ENCODE results near the gene ABCF3. TPM values are rescaled to one million over a fixed set of nuclear protein-coding genes. Genes with fewer than 3 reads are reported as not detected.

ABCF3 gene
- total and polyA plus RNA-seq, 2 of the 13 experiments (the other 11 are each of a cell fraction or from before 2014, with no cell fraction given), result 38.8 to 46.5 TPM

DNA sequence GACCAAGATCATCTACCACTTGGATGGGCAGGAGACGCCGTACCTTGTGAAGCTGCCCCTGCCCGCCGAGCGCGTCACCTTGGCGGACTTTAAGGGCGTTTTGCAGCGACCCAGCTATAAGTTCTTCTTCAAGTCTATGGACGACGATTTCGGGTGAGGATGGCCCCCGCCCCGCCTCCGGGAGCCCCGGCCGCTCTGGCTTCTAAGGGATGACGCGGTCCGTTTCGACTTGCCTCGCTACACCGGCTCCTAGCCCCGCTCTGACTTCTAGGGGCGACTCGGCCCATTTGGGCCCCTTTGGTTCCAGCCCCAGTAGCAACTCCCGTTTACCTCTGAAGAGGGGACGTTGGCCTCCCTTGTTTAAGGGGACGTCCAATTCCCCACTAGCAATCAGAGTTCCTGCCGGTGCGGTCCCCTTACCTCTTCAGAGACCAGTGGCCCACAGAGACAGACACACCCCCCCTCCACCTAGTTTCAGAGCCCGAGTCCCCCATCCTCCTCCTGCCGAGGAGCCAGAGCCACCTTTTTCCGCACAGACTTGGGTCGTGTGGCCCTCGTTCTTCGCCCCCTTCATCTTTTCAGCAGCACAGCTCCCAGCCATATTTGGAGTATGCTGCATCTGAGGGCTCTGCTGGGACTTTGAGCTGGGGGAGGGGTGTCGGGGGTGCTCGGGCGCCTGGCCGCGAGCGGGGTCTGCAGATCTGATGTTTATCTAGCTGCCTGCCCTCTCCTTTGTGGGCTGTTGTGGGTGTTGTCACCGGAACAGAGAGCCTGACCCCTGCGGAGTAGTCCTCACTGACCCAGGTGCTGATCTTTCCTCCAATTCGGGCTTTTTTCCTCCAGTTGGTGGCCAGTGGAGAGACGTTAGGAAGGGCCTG is 30.1 kb upstream of the ABCF3 start (continued):
- peak; percentile 34 for TF ChIP-seq ZEB1 (IDR thresholded peaks at IDR 0.05; ENCODE audit: insufficient replicate concordance, low read depth)
- TF ChIP-seq ZNF251 (CRISPR knock-in tag; IDR thresholded peaks at IDR 0.05), result 0 out of 2 replicates have a peak, but pooled peaks have one; percentile 24
- TF ChIP-seq, protein P1, sequence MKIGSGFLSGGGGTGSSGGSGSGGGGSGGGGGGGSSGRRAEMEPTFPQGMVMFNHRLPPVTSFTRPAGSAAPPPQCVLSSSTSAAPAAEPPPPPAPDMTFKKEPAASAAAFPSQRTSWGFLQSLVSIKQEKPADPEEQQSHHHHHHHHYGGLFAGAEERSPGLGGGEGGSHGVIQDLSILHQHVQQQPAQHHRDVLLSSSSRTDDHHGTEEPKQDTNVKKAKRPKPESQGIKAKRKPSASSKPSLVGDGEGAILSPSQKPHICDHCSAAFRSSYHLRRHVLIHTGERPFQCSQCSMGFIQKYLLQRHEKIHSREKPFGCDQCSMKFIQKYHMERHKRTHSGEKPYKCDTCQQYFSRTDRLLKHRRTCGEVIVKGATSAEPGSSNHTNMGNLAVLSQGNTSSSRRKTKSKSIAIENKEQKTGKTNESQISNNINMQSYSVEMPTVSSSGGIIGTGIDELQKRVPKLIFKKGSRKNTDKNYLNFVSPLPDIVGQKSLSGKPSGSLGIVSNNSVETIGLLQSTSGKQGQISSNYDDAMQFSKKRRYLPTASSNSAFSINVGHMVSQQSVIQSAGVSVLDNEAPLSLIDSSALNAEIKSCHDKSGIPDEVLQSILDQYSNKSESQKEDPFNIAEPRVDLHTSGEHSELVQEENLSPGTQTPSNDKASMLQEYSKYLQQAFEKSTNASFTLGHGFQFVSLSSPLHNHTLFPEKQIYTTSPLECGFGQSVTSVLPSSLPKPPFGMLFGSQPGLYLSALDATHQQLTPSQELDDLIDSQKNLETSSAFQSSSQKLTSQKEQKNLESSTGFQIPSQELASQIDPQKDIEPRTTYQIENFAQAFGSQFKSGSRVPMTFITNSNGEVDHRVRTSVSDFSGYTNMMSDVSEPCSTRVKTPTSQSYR (CRISPR knock-in tag; IDR thresholded peaks at IDR 0.05; ENCODE audit: borderline replicate concordance), result peak; percentile 84
- 0 out of 2 replicates have a peak, but pooled peaks have one; percentile 18 for TF ChIP-seq GATAD1 (CRISPR knock-in tag; IDR thresholded peaks at IDR 0.05)
- 0 out of 2 replicates have a peak, but pooled peaks have one; percentile 2 for TF ChIP-seq NCOA1 (CRISPR knock-in tag; IDR thresholded peaks at IDR 0.05)
- no peak for TF ChIP-seq MED8 (CRISPR knock-in tag; IDR thresholded peaks at IDR 0.05; ENCODE audit: insufficient replicate concordance)
- no peak; the same call in 1 of the 2 replicates for TF ChIP-seq SP4 (CRISPR knock-in tag; IDR thresholded peaks at IDR 0.05)
- TF ChIP-seq ZNF556 (CRISPR knock-in tag; IDR thresholded peaks at IDR 0.05; ENCODE audit: borderline replicate concordance), result peak; percentile 12; the same call in 1 of the 2 replicates
- TF ChIP-seq RBM39 (IDR thresholded peaks at IDR 0.05; ENCODE audit: low read depth, low read length, poor library complexity, severe bottlenecking), result peak; percentile 63
- peak; percentile 68; the same call in 1 of the 2 replicates for TF ChIP-seq PPARG (CRISPR knock-in tag; conservative IDR thresholded peaks at IDR 0.05)
- TF ChIP-seq, protein P2, sequence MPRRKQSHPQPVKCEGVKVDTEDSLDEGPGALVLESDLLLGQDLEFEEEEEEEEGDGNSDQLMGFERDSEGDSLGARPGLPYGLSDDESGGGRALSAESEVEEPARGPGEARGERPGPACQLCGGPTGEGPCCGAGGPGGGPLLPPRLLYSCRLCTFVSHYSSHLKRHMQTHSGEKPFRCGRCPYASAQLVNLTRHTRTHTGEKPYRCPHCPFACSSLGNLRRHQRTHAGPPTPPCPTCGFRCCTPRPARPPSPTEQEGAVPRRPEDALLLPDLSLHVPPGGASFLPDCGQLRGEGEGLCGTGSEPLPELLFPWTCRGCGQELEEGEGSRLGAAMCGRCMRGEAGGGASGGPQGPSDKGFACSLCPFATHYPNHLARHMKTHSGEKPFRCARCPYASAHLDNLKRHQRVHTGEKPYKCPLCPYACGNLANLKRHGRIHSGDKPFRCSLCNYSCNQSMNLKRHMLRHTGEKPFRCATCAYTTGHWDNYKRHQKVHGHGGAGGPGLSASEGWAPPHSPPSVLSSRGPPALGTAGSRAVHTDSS (CRISPR knock-in tag; conservative IDR thresholded peaks at IDR 0.05), result no peak
- TF ChIP-seq, protein P3, sequence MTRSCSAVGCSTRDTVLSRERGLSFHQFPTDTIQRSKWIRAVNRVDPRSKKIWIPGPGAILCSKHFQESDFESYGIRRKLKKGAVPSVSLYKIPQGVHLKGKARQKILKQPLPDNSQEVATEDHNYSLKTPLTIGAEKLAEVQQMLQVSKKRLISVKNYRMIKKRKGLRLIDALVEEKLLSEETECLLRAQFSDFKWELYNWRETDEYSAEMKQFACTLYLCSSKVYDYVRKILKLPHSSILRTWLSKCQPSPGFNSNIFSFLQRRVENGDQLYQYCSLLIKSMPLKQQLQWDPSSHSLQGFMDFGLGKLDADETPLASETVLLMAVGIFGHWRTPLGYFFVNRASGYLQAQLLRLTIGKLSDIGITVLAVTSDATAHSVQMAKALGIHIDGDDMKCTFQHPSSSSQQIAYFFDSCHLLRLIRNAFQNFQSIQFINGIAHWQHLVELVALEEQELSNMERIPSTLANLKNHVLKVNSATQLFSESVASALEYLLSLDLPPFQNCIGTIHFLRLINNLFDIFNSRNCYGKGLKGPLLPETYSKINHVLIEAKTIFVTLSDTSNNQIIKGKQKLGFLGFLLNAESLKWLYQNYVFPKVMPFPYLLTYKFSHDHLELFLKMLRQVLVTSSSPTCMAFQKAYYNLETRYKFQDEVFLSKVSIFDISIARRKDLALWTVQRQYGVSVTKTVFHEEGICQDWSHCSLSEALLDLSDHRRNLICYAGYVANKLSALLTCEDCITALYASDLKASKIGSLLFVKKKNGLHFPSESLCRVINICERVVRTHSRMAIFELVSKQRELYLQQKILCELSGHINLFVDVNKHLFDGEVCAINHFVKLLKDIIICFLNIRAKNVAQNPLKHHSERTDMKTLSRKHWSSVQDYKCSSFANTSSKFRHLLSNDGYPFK (CRISPR knock-in tag; IDR thresholded peaks at IDR 0.05; ENCODE audit: borderline replicate concordance), result peak; percentile 68
- 0 out of 2 replicates have a peak, but pooled peaks have one; percentile 63 for TF ChIP-seq ZNF678 (CRISPR knock-in tag; IDR thresholded peaks at IDR 0.05)
- no peak for TF ChIP-seq ZNF550 (CRISPR knock-in tag; IDR thresholded peaks at IDR 0.05; ENCODE audit: borderline replicate concordance)
- TF ChIP-seq YEATS4 (CRISPR knock-in tag; IDR thresholded peaks at IDR 0.05; ENCODE audit: borderline replicate concordance), result peak; percentile 28
- peak; percentile 37; the same call in 1 of the 2 replicates for TF ChIP-seq AHR (CRISPR knock-in tag; IDR thresholded peaks at IDR 0.05)
- peak; percentile 75; the same call in 1 of the 2 replicates for TF ChIP-seq ZNF224 (CRISPR knock-in tag; IDR thresholded peaks at IDR 0.05)
- TF ChIP-seq, protein P4, sequence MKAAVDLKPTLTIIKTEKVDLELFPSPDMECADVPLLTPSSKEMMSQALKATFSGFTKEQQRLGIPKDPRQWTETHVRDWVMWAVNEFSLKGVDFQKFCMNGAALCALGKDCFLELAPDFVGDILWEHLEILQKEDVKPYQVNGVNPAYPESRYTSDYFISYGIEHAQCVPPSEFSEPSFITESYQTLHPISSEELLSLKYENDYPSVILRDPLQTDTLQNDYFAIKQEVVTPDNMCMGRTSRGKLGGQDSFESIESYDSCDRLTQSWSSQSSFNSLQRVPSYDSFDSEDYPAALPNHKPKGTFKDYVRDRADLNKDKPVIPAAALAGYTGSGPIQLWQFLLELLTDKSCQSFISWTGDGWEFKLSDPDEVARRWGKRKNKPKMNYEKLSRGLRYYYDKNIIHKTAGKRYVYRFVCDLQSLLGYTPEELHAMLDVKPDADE (CRISPR knock-in tag; IDR thresholded peaks at IDR 0.05), result no peak
- TF ChIP-seq ZNF263 (CRISPR knock-in tag; IDR thresholded peaks at IDR 0.05), result 0 out of 2 replicates have a peak, but pooled peaks have one; percentile 7
- TF ChIP-seq DNMT1 (CRISPR knock-in tag; IDR thresholded peaks at IDR 0.05), result 0 out of 2 replicates have a peak, but pooled peaks have one; percentile 31

All from HepG2 (cell line).